Measurements from ENCODE around the gene ATG10. TPM values are rescaled to one million over a fixed set of nuclear protein-coding genes. Genes with fewer than 3 reads are reported as not detected.

ATG10 gene
- polyA plus RNA-seq, 1 donor from 2014 or later: 12.1 TPM

GRCh38 chr5:82142217-82142841, 170.5 kb downstream of the ATG10 start:
- Histone ChIP-seq H3K36me3 (ENCODE audit: insufficient read depth, low read length) (no peaks in the 10 kb centered on the region), H3K27ac (ENCODE audit: low read length) (no peak overlapping the region), H3F3A (ENCODE audit: insufficient read depth, low read length, poor library complexity, severe bottlenecking) (no peaks in the 10 kb centered on the region), H3K4me2 (ENCODE audit: low read length) (no peak overlapping the region), H3K9me2 (ENCODE audit: insufficient read depth, low read length) (no peaks in the 10 kb centered on the region), H2AFZ (ENCODE audit: low read depth, low read length) (no peak overlapping the region), H3K79me2 (replicated peaks; ENCODE audit: insufficient read depth, low read length) (no peaks in the 10 kb centered on the region), H3K4me3 (ENCODE audit: low read length) (no peak overlapping the region), H4K20me1 (ENCODE audit: insufficient read depth) (no peaks in the 10 kb centered on the region), H3K9ac (ENCODE audit: low read length) (no peak overlapping the region), H3K9me3 (ENCODE audit: low read length) (peaks cover 3% of the 10 kb centered on the region), H3K27me3 (ENCODE audit: insufficient read depth, low read depth, low read length) (no peaks in the 10 kb centered on the region)
- TF ChIP-seq, protein P1, sequence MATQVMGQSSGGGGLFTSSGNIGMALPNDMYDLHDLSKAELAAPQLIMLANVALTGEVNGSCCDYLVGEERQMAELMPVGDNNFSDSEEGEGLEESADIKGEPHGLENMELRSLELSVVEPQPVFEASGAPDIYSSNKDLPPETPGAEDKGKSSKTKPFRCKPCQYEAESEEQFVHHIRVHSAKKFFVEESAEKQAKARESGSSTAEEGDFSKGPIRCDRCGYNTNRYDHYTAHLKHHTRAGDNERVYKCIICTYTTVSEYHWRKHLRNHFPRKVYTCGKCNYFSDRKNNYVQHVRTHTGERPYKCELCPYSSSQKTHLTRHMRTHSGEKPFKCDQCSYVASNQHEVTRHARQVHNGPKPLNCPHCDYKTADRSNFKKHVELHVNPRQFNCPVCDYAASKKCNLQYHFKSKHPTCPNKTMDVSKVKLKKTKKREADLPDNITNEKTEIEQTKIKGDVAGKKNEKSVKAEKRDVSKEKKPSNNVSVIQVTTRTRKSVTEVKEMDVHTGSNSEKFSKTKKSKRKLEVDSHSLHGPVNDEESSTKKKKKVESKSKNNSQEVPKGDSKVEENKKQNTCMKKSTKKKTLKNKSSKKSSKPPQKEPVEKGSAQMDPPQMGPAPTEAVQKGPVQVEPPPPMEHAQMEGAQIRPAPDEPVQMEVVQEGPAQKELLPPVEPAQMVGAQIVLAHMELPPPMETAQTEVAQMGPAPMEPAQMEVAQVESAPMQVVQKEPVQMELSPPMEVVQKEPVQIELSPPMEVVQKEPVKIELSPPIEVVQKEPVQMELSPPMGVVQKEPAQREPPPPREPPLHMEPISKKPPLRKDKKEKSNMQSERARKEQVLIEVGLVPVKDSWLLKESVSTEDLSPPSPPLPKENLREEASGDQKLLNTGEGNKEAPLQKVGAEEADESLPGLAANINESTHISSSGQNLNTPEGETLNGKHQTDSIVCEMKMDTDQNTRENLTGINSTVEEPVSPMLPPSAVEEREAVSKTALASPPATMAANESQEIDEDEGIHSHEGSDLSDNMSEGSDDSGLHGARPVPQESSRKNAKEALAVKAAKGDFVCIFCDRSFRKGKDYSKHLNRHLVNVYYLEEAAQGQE (IDR thresholded peaks at IDR 0.05; ENCODE audit: borderline replicate concordance): no peak

DNA sequence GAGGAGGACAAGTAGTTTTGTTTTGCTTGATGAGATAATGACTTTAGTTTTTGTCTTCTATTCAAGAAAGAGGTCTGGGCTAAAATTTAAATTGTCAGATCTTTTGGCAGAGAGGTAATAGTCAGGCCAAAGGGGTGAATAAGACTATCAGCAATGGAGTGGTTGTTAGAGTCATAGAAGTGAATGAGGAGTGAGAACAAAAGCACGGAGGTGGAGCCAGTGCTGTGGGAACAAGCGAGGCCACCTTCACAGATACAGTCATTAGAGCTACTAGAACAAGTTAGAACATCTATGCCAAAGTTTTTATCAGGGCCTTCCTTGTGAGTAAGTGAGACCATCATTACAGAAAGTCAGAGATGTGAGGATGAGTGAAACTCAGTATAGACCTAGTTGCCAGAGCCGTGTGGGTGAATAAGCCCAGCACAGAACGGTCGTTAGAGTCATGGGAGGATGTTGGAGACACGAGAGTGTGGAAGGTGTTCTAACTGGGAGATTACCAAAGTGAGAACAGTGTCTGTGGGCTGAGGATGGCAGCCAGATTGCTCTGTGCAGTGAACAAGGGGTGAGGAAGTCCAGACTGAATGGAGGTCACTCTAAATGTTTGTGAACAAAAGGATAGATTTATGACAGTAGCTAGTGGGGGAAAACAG, 171.2 kb downstream of the ATG10 start:
- TF ChIP-seq RAD21 (conservative IDR thresholded peaks at IDR 0.05) (no peak), TAF1 (IDR thresholded peaks at IDR 0.05; ENCODE audit: low read depth) (no peak), EP300 (conservative IDR thresholded peaks at IDR 0.05; ENCODE audit: poor library complexity, severe bottlenecking) (no peak)
- TF ChIP-seq, protein P1 (IDR thresholded peaks at IDR 0.05; ENCODE audit: borderline replicate concordance): no peak
- Histone ChIP-seq H3K9me3 (ENCODE audit: low read length) (no peaks in the 10 kb centered on the region), H3K79me2 (replicated peaks; ENCODE audit: insufficient read depth, low read length) (no peaks in the 10 kb centered on the region), H3K27me3 (ENCODE audit: insufficient read depth, low read depth, low read length) (no peaks in the 10 kb centered on the region), H3K9ac (ENCODE audit: low read length) (no peak overlapping the region), H3K36me3 (ENCODE audit: insufficient read depth, low read length) (no peaks in the 10 kb centered on the region), H2AFZ (ENCODE audit: low read depth, low read length) (no peak overlapping the region), H3K27ac (ENCODE audit: low read length) (no peak overlapping the region), H3K4me3 (ENCODE audit: low read length) (no peak overlapping the region), H3K4me2 (ENCODE audit: low read length) (no peak overlapping the region), H3K9me2 (ENCODE audit: insufficient read depth, low read length) (no peaks in the 10 kb centered on the region), H4K20me1 (ENCODE audit: insufficient read depth) (no peaks in the 10 kb centered on the region), H3F3A (ENCODE audit: insufficient read depth, low read length, poor library complexity, severe bottlenecking) (no peaks in the 10 kb centered on the region)

All from neural cell (in vitro differentiated cells).